Smooth muscle cell (in vitro differentiated cells): ENCODE measurements around the gene APOA4. TPM values are rescaled to one million over a fixed set of nuclear protein-coding genes. Genes with fewer than 3 reads are reported as not detected.

Source experiments
- DNase-seq: peaks from one replicate; lab custom pipeline; 2025; ENCODE audit not compliant: unreplicated experiment; lab: John Stamatoyannopoulos, UW
- H2AFZ ChIP-seq: fragments of 200-600 bp; sonication (generic); 2 replicates; pipeline ENCODE4 v1.6.0; 2016; ENCODE audit warnings: antibody characterized with exemption, low read depth, mild to moderate bottlenecking
- H3F3A ChIP-seq: fragments of 200-600 bp; sonication (generic); 2 replicates; pipeline ENCODE4 v1.6.0; 2017; ENCODE audit warnings: antibody characterized with exemption, low read depth
- H3K27ac ChIP-seq: fragments of 200-600 bp; sonication (generic); 2 replicates; pipeline ENCODE4 v1.5.1; 2016; ENCODE audit warnings: low read depth, mild to moderate bottlenecking
- H3K27me3 ChIP-seq: fragments of 200-600 bp; sonication (generic); 2 replicates; pipeline ENCODE4 v1.6.1; 2016; ENCODE audit warnings: low read depth, mild to moderate bottlenecking
- H3K36me3 ChIP-seq: fragments of 200-600 bp; sonication (generic); 2 replicates; pipeline ENCODE4 v1.5.1; 2016; ENCODE audit warnings: low read depth
- H3K4me1 ChIP-seq: fragments of 200-600 bp; sonication (generic); 2 replicates; pipeline ENCODE4 v1.5.1; 2016; ENCODE audit warnings: low read depth
- H3K4me2 ChIP-seq: fragments of 200-600 bp; sonication (generic); 2 replicates; pipeline ENCODE4 v1.6.0; 2016; ENCODE audit warnings: mild to moderate bottlenecking
- H3K4me3 ChIP-seq: fragments of 200-600 bp; sonication (generic); 2 replicates; pipeline ENCODE4 v1.5.1; 2016; ENCODE audit warnings: mild to moderate bottlenecking
- H3K79me2 ChIP-seq: fragments of 200-600 bp; sonication (generic); 2 replicates; pipeline ENCODE4 v1.6.0; 2016; ENCODE audit warnings: low read depth, mild to moderate bottlenecking
- H3K9ac ChIP-seq: fragments of 200-600 bp; sonication (generic); 2 replicates; pipeline ENCODE4 v1.6.0; 2016; ENCODE audit warnings: low read depth
- H3K9me3 ChIP-seq: fragments of 200-600 bp; sonication (generic); replicated peaks from 2 replicates; pipeline ENCODE4 v1.5.1; 2016; ENCODE audit warnings: low read depth
- H4K20me1 ChIP-seq: fragments of 200-600 bp; sonication (generic); 2 replicates; pipeline ENCODE4 v1.6.0; 2016; ENCODE audit warnings: low read depth
- WGBS: methylation state at CpG from one replicate; pipeline ENCODE4 v1.1.7; 2016; ENCODE audit warnings: low lambda C conversion rate; 5-methylcytosine and 5-hydroxymethylcytosine counted together
- polyA plus RNA-seq: library from polyadenylated mRNA; unstranded; fragments of >200 nt; fragmentation: Nextera tagmentation; extraction: Ambion mirVana; gene quantifications from 2 replicates; pipeline ENCODE4 v1.2.1, GENCODE V29; 2016
- total RNA-seq: library from RNA; depleted of rRNA; stranded (reverse); fragments of >200 nt; gene quantifications from 2 replicates; pipeline ENCODE4 v1.2.3, GENCODE V29; 2014
- TF ChIP-seq, protein P1 (sequence below): fragments of 200-600 bp; sonication (generic); IDR thresholded peaks from 2 replicates; pipeline ENCODE4 v1.5.1; 2017; ENCODE audit warnings: borderline replicate concordance, mild to moderate bottlenecking, antibody characterized with exemption; ENCODE audit not compliant: insufficient read depth, poor library complexity, severe bottlenecking

Gene APOA4
- total and polyA plus RNA-seq, 2 experiments from 2014 or later: 0.15 TPM; not detected in 1

DNA sequence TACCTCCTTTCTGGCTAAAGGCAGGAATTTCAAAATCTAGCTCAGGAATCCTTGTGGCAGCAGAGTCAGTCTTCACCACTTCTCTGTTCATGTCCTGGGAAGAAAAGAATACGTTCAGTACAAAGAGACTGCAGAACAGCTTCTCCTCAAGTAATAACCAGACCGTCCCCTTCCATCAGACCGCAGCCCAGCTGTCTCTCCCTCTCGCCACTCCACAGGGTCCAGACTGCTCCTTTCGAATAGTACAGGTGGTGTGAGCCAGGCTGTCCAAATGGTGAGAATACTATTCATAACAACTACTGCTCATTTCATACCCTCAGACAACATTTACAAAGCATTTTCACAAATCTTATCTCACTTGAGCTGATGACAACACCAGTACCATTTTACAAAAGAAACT is 36.1 kb downstream of the APOA4 start:
- TF ChIP-seq, protein P1, sequence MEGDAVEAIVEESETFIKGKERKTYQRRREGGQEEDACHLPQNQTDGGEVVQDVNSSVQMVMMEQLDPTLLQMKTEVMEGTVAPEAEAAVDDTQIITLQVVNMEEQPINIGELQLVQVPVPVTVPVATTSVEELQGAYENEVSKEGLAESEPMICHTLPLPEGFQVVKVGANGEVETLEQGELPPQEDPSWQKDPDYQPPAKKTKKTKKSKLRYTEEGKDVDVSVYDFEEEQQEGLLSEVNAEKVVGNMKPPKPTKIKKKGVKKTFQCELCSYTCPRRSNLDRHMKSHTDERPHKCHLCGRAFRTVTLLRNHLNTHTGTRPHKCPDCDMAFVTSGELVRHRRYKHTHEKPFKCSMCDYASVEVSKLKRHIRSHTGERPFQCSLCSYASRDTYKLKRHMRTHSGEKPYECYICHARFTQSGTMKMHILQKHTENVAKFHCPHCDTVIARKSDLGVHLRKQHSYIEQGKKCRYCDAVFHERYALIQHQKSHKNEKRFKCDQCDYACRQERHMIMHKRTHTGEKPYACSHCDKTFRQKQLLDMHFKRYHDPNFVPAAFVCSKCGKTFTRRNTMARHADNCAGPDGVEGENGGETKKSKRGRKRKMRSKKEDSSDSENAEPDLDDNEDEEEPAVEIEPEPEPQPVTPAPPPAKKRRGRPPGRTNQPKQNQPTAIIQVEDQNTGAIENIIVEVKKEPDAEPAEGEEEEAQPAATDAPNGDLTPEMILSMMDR: no peak
- 70% methylated on average over 5 of the region's 5 CpGs for WGBS
- peaks cover 13% of the 10 kb centered on the region for H3K79me2 ChIP-seq
- H2AFZ ChIP-seq: no peak overlapping the region
- DNase-seq: no peak
- peaks cover 8% of the 10 kb centered on the region for H3K36me3 ChIP-seq
- peak overlapping the region; percentile 92 for H3K4me3 ChIP-seq
- peaks cover 12% of the 10 kb centered on the region for H3K4me1 ChIP-seq
- H3K9ac ChIP-seq: peak overlapping the region; percentile 91
- H3K27me3 ChIP-seq: no peaks in the 10 kb centered on the region
- H4K20me1 ChIP-seq: no peaks in the 10 kb centered on the region
- no peaks in the 10 kb centered on the region for H3K9me3 ChIP-seq
- H3K4me2 ChIP-seq: peak overlapping the region; percentile 98
- H3K27ac ChIP-seq: peak overlapping the region; percentile 71
- no peaks in the 10 kb centered on the region for H3F3A ChIP-seq

DNA sequence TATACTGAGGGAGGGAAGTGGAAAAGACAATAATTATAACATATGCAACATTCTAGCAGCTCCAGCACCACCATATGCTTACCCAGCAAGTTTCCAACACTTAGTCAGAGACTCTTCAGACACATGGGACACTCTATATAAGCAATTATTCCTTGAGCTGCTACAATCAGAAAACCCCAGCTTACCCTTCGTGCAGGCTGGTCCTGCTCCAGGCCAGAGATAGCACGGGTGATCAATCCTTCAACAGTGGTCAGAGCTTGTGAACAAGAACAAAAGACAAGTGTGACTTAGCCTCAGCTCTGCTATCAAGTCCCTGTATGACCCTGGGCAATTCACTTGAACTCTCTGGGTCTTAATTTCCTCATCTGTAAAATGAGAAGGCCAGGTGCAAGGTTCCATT is 36.8 kb downstream of the APOA4 start:
- TF ChIP-seq, protein P1: no peak
- H3K27ac ChIP-seq: no peak overlapping the region

DNA sequence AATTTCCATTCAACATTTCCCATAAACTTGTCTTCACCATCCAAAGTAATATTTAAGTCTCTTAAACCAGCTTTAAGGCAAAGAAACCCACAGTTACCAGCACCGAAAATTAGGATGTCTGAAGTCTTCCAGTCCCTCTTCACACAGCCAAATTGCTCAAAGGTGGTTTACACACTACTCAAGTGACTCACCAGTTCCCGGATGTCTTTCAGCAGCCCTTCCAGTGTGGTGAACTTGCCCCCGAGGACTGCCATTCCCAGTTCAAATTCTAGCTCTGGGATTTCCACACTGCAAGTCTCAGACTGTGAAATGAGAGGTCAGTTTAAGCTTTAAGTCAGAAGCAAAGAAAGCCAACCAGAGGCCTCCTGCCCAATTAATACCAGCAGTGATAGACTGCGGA is 40.4 kb downstream of the APOA4 start:
- H3K27ac ChIP-seq: no peak overlapping the region
- WGBS: 84% methylated on average over 4 of the region's 4 CpGs
- H3K79me2 ChIP-seq: peaks cover 13% of the 10 kb centered on the region
- H3K4me1 ChIP-seq: peaks cover 7% of the 10 kb centered on the region
- H3K27me3 ChIP-seq: no peaks in the 10 kb centered on the region
- H3K9me3 ChIP-seq: no peaks in the 10 kb centered on the region
- no peak overlapping the region for H3K4me3 ChIP-seq
- no peak overlapping the region for H2AFZ ChIP-seq
- TF ChIP-seq, protein P1: no peak
- no peak for DNase-seq
- H3F3A ChIP-seq: no peaks in the 10 kb centered on the region
- H3K9ac ChIP-seq: no peak overlapping the region
- no peak overlapping the region for H3K4me2 ChIP-seq
- no peaks in the 10 kb centered on the region for H4K20me1 ChIP-seq
- H3K36me3 ChIP-seq: peaks cover 23% of the 10 kb centered on the region

More for the DNA sequence above, 36.8 kb downstream of the APOA4 start:
- Histone ChIP-seq H3K36me3 (peaks cover 8% of the 10 kb centered on the region), H4K20me1 (no peaks in the 10 kb centered on the region), H3K9ac (no peak overlapping the region), H3K9me3 (no peaks in the 10 kb centered on the region), H2AFZ (no peak overlapping the region), H3K4me3 (no peak overlapping the region), H3F3A (no peaks in the 10 kb centered on the region), H3K79me2 (peaks cover 13% of the 10 kb centered on the region), H3K4me1 (peaks cover 12% of the 10 kb centered on the region), H3K4me2 (no peak overlapping the region), H3K27me3 (no peaks in the 10 kb centered on the region)
- WGBS: 93% methylated on average over 2 of the region's 2 CpGs
- no peak for DNase-seq

DNA sequence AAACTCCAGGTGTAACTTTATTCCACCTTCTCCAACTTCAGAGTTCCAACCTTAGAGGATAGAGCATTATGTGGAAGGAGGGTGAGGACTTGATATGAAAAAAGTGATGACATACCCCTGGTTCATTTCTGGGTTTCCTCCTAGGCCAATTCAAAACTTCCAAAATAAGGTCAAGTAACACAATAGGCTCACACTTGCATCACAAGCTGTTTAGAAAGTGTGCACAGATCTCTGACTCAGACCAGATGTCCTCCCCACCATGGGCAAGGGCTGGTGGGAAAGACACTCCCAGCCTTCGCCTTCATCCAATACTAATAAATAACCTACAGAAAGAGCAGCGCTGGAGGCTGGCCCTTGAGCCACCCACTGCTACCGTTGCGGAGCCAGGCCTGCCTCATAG is 44.5 kb downstream of the APOA4 start:
- 95% methylated on average over 4 of the region's 4 CpGs for WGBS
- no peaks in the 10 kb centered on the region for H4K20me1 ChIP-seq
- H3K27me3 ChIP-seq: no peaks in the 10 kb centered on the region
- no peaks in the 10 kb centered on the region for H3K79me2 ChIP-seq
- no peak for DNase-seq
- H3K4me1 ChIP-seq: peaks cover 5% of the 10 kb centered on the region
- H3K9ac ChIP-seq: no peak overlapping the region
- no peak overlapping the region for H3K4me2 ChIP-seq
- H3K9me3 ChIP-seq: no peaks in the 10 kb centered on the region
- H3K4me3 ChIP-seq: no peak overlapping the region
- H2AFZ ChIP-seq: no peak overlapping the region
- H3K27ac ChIP-seq: no peak overlapping the region
- TF ChIP-seq, protein P1: no peak
- H3F3A ChIP-seq: peaks cover 3% of the 10 kb centered on the region
- peaks cover 24% of the 10 kb centered on the region for H3K36me3 ChIP-seq
